Gastroesophageal sphincter (tissue), 3 donors: ENCODE results near the gene BRD7.

Experiments
- POLR2A ChIP-seq, 2 donors: fragments of 450-650 bp; IDR thresholded peaks; one replicate each; pipeline ENCODE4 v1.6.1; 2017; ENCODE audit warnings: antibody characterized with exemption in 2 of 2, mild to moderate bottlenecking in 2 of 2, moderate library complexity in 1 of 2
- POLR2AphosphoS5 ChIP-seq: sonication (generic); formaldehyde crosslinking; IDR thresholded peaks from one replicate; pipeline ENCODE4 v1.6.1; 2017; ENCODE audit warnings: antibody characterized with exemption
- TF ChIP-seq, protein P1 (sequence below), 4 experiments: fragments of 200-600 bp in 2 of 4; fragments of 450-650 bp in 2 of 4; sonication (generic) in 1 of 4; IDR thresholded peaks; one replicate each; pipeline ENCODE4 v1.5.1; 2017 to 2019; ENCODE audit warnings: antibody characterized with exemption in 4 of 4, mild to moderate bottlenecking in 2 of 4, moderate library complexity in 2 of 4

- TF ChIP-seq, protein P1, sequence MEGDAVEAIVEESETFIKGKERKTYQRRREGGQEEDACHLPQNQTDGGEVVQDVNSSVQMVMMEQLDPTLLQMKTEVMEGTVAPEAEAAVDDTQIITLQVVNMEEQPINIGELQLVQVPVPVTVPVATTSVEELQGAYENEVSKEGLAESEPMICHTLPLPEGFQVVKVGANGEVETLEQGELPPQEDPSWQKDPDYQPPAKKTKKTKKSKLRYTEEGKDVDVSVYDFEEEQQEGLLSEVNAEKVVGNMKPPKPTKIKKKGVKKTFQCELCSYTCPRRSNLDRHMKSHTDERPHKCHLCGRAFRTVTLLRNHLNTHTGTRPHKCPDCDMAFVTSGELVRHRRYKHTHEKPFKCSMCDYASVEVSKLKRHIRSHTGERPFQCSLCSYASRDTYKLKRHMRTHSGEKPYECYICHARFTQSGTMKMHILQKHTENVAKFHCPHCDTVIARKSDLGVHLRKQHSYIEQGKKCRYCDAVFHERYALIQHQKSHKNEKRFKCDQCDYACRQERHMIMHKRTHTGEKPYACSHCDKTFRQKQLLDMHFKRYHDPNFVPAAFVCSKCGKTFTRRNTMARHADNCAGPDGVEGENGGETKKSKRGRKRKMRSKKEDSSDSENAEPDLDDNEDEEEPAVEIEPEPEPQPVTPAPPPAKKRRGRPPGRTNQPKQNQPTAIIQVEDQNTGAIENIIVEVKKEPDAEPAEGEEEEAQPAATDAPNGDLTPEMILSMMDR (IDR thresholded peaks at IDR 0.05), result no peak
- TF ChIP-seq POLR2A (IDR thresholded peaks at IDR 0.05) (no peak), POLR2AphosphoS5 (no peak)
Measured at GRCh38 chr16:50284131-50284911, 84.5 kb downstream of the BRD7 start.
